Measurements from ENCODE around the gene C16orf46.
A peak's percentile ranks its signal among the peaks of the same experiment; 100 is the strongest.

The C16orf46 gene

DNA sequence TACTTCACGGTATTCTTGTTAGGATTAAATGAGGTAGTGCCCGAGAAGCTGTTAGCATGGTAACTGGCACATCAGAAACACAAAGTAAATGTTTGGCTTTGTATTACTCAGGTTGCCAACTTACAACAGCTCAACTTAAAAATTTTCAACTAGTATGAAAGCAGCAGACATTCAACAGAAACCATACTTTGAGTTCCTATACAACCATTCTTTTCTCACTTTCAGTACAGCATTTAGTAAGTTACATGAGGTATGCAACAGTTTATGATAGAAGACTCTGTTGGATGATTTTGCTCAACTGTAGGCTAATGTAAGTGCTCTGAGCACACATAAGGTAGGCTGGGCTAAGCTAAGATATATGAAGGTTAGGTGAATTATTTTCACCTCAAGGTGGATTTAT lies 62.4 kb downstream of the C16orf46 start:
- Mint-ChIP-seq H3K27ac (no peak overlapping the region), H3K4me1 (peaks cover 9% of the 10 kb centered on the region), H3K4me3 (no peak overlapping the region), H3K27me3 (no peaks in the 10 kb centered on the region), H3K36me3 (peaks cover 51% of the 10 kb centered on the region), H3K9me3 (no peaks in the 10 kb centered on the region)
- CTCF ChIA-PET: interaction anchor here (0.6 to 1.4 kb wide), 2 partner anchors 11 to 21 kb away, joined by 3 to 5 read pairs; partner anchors contain the start of gene ATMIN
- DNase-seq: no peak

- no peak overlapping the region for H3K4me3 Mint-ChIP-seq
- peaks cover 26% of the 10 kb centered on the region for H3K4me1 Mint-ChIP-seq
- peak overlapping the region; percentile 50 for H3K27ac Mint-ChIP-seq
- H3K9me3 Mint-ChIP-seq: no peaks in the 10 kb centered on the region
- no peak for DNase-seq
- CTCF ChIA-PET: no interaction called here
- H3K27me3 Mint-ChIP-seq: no peaks in the 10 kb centered on the region
- H3K36me3 Mint-ChIP-seq: peaks cover 50% of the 10 kb centered on the region
Measured at GRCh38 chr16:81012974-81013373, 64.1 kb downstream of the C16orf46 start.

Measured in activated naive CD4-positive, alpha-beta T cell treated with anti-CD3 and anti-CD28 coated beads, Interleukin-2, amount 10 ng/mL, durations not matched to agents 7 days and 5 days (primary cell).